ENCODE measurements around the gene PTP4A2. TPM values are rescaled to one million over a fixed set of nuclear protein-coding genes. Genes with fewer than 3 reads are reported as not detected.

The PTP4A2 gene
- total and polyA plus RNA-seq, 12 donors: 51.8 to 371 (median 177) TPM

- H3K4me1 ChIP-seq (replicated peaks in 1 of 2): no peaks in the 10 kb centered on the region
- TF ChIP-seq CTCF (IDR thresholded peaks at IDR 0.05) (no peak), POLR2A (IDR thresholded peaks at IDR 0.05) (no peak)
- H3K27ac ChIP-seq: no peak overlapping the region
- no peaks in the 10 kb centered on the region for H3K36me3 ChIP-seq (replicated peaks in 1 of 2)
- intact Hi-C loops (cut with DNase I): no loop called here
- no peak for DNase-seq
- 80 to 88% (median 84%) methylated on average over 4 of the region's 4 CpGs for WGBS, 4 donors
- no peak overlapping the region for H3K4me3 ChIP-seq
- H3K27me3 ChIP-seq: no peaks in the 10 kb centered on the region
- no peaks in the 10 kb centered on the region for H3K9me3 ChIP-seq (replicated peaks in 1 of 3)
Observed at GRCh38 chr1:31862071-31862470, 76.1 kb downstream of the PTP4A2 start.

- no peaks in the 10 kb centered on the region for H3K36me3 ChIP-seq (replicated peaks in 1 of 2)
- no peaks in the 10 kb centered on the region for H3K27me3 ChIP-seq
- no peak overlapping the region for H3K4me3 ChIP-seq
- H3K9me3 ChIP-seq (replicated peaks in 1 of 3): no peaks in the 10 kb centered on the region
- intact Hi-C loops (cut with DNase I): no loop called here
- no peaks in the 10 kb centered on the region for H3K4me1 ChIP-seq (replicated peaks in 1 of 2)
- no peak overlapping the region for H3K27ac ChIP-seq
- DNase-seq: no peak
- no peak for TF ChIP-seq CTCF (IDR thresholded peaks at IDR 0.05)
- TF ChIP-seq POLR2A (IDR thresholded peaks at IDR 0.05): no peak
- 76 to 91% (median 80%) methylated on average over 4 to 5 of the region's 5 CpGs for WGBS, 4 donors
Observed at GRCh38 chr1:31861346-31861745, 76.8 kb downstream of the PTP4A2 start.

GRCh38 chr1:31860581-31860980 is 77.6 kb downstream of the PTP4A2 start:
- TF ChIP-seq POLR2A (IDR thresholded peaks at IDR 0.05) (no peak), CTCF (IDR thresholded peaks at IDR 0.05) (no peak)
- WGBS, 4 donors: 81 to 85% (median 84%) methylated on average over 7 of the region's 7 CpGs

GRCh38 chr1:31859719-31860118 is 78.4 kb downstream of the PTP4A2 start:
- no peaks in the 10 kb centered on the region for H3K36me3 ChIP-seq (replicated peaks in 1 of 2)
- H3K4me1 ChIP-seq (replicated peaks in 1 of 2): no peaks in the 10 kb centered on the region
- 90 to 100% (median 97%) methylated on average over 1 to 2 of the region's 2 CpGs for WGBS, 4 donors
- DNase-seq: no peak
- TF ChIP-seq POLR2A (IDR thresholded peaks at IDR 0.05): no peak
- TF ChIP-seq CTCF (IDR thresholded peaks at IDR 0.05): no peak
- no peaks in the 10 kb centered on the region for H3K27me3 ChIP-seq
- H3K4me3 ChIP-seq: no peak overlapping the region
- intact Hi-C loops (cut with DNase I): no loop called here
- no peak overlapping the region for H3K27ac ChIP-seq
- no peaks in the 10 kb centered on the region for H3K9me3 ChIP-seq (replicated peaks in 1 of 3)

More at GRCh38 chr1:31860581-31860980, 77.6 kb downstream of the PTP4A2 start:
- no peaks in the 10 kb centered on the region for H3K36me3 ChIP-seq (replicated peaks in 1 of 2)
- no peak overlapping the region for H3K27ac ChIP-seq
- no peaks in the 10 kb centered on the region for H3K9me3 ChIP-seq (replicated peaks in 1 of 3)
- no peaks in the 10 kb centered on the region for H3K4me1 ChIP-seq (replicated peaks in 1 of 2)
- intact Hi-C loops (cut with DNase I): no loop called here
- no peak for DNase-seq
- H3K4me3 ChIP-seq: no peak overlapping the region
- no peaks in the 10 kb centered on the region for H3K27me3 ChIP-seq

Data from adrenal gland (tissue), 12 donors.